Measurements from ENCODE around the gene PSMD13. TPM values are rescaled to one million over a fixed set of nuclear protein-coding genes. Genes with fewer than 3 reads are reported as not detected.

The PSMD13 gene
- total RNA-seq, 1 experiment from 2014 or later, result 179 TPM

DNA sequence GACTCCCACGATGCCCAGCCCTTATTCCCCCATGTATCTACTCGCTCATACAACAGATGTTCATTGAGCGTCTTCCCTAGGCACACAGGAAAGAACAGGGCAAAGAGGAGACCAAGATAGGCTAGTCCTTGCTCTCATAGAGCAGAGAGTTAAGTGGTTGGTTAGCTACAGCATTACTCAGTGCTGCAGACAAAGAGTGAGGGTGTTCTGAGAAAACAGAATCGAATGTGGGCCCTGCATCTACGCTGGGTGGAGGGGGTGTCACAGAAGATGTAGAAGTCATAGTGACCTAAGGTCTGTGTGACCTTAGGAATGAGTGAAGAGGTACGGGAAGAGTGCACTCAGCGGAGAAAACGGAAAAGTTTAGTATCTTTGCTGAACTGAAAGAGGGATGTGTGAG lies 12.3 kb downstream of the PSMD13 start (continued):
- TF ChIP-seq JUND (IDR thresholded peaks at IDR 0.05) (no peak), EZH2 (IDR thresholded peaks at IDR 0.05) (no peak), ELF1 (IDR thresholded peaks at IDR 0.05; ENCODE audit: borderline replicate concordance, low read depth) (no peak)

DNA sequence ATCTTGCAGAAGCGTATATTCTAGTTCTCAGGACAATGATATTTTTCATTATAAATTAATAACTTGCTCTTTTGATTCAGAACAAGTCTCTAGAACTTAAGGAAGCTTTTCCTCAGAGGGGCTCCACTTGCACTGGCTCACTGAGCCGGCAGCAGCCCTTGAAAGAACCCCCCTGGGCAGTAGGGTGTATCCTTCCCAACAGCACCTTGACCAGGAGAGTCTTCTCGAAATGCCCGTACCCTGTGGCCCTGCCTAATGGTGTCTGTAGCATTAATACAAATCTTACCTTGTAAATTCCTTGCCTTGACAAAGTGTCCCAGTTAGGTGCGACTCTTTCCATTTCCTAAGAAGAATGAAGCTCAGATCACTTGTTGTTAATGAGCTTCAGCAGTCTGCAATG lies 13.5 kb downstream of the PSMD13 start:
- peaks cover 2% of the 10 kb centered on the region; the same call in 1 of the 2 replicates for H3K79me2 ChIP-seq (ENCODE audit: insufficient read depth, low read length)
- H2AFZ ChIP-seq (ENCODE audit: low read depth, low read length, poor library complexity, severe bottlenecking), result no peak overlapping the region
- H3K9ac ChIP-seq (ENCODE audit: low read length), result no peak overlapping the region
- H3K27ac ChIP-seq (ENCODE audit: low read depth, low read length), result no peak overlapping the region
- H4K20me1 ChIP-seq (ENCODE audit: insufficient read depth), result no peaks in the 10 kb centered on the region
- ATAC-seq (no peak), DNase-seq (ENCODE audit: low read depth, low spot score) (no peak)
- no peaks in the 10 kb centered on the region for H3K4me1 ChIP-seq (ENCODE audit: control insufficient read depth in 1 of 2, insufficient read depth in 2 of 2, low read length in 2 of 2)
- H3K4me2 ChIP-seq (ENCODE audit: low read length), result no peak overlapping the region
- TF ChIP-seq EZH2phosphoT487 (IDR thresholded peaks at IDR 0.05; ENCODE audit: borderline replicate concordance), result no peak
- no peak for TF ChIP-seq JUND (IDR thresholded peaks at IDR 0.05)
- no peak for TF ChIP-seq SIN3A (IDR thresholded peaks at IDR 0.05; ENCODE audit: low read depth)
- TF ChIP-seq POLR2AphosphoS5 (IDR thresholded peaks at IDR 0.05; ENCODE audit: low read depth, low read length), result no peak
- TF ChIP-seq, protein P1, sequence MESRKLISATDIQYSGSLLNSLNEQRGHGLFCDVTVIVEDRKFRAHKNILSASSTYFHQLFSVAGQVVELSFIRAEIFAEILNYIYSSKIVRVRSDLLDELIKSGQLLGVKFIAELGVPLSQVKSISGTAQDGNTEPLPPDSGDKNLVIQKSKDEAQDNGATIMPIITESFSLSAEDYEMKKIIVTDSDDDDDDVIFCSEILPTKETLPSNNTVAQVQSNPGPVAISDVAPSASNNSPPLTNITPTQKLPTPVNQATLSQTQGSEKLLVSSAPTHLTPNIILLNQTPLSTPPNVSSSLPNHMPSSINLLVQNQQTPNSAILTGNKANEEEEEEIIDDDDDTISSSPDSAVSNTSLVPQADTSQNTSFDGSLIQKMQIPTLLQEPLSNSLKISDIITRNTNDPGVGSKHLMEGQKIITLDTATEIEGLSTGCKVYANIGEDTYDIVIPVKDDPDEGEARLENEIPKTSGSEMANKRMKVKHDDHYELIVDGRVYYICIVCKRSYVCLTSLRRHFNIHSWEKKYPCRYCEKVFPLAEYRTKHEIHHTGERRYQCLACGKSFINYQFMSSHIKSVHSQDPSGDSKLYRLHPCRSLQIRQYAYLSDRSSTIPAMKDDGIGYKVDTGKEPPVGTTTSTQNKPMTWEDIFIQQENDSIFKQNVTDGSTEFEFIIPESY (IDR thresholded peaks at IDR 0.05; ENCODE audit: extremely low read depth, insufficient replicate concordance, low read length), result no peak
- no peak for TF ChIP-seq CEBPB (IDR thresholded peaks at IDR 0.05; ENCODE audit: low read depth)
- TF ChIP-seq CBX3 (IDR thresholded peaks at IDR 0.05; ENCODE audit: low read depth), result no peak
- no peak for TF ChIP-seq ZFX (IDR thresholded peaks at IDR 0.05)
- TF ChIP-seq RAD21 (IDR thresholded peaks at IDR 0.05; ENCODE audit: low read depth), result no peak
- TF ChIP-seq FOSL1 (IDR thresholded peaks at IDR 0.05; ENCODE audit: low read depth), result no peak
- TF ChIP-seq EGR1 (IDR thresholded peaks at IDR 0.05; ENCODE audit: low read depth), result no peak
- ChIA-PET POLR2A (no interaction called here), CTCF (interaction anchor here (0.5 to 1.7 kb wide), 12 partner anchors 10 to 199 kb away, joined by 3 to 10 read pairs (median 3); partner anchors contain the start of gene PSMD13), RAD21 (ENCODE audit: low non-redundant PET in 1 of 2, low total read pairs in 2 of 2, uncharacterized antibody in 2 of 2, unreplicated experiment in 2 of 2) (no interaction called here)
- intact Hi-C loops (cut with micrococcal nuclease), result no loop called here
- H3K4me3 ChIP-seq (replicated peaks in 1 of 2; ENCODE audit: low read depth in 1 of 2, low read length in 2 of 2), result no peak overlapping the region
- peaks cover 60 to 69% of the 10 kb centered on the region in 2 experiments for H3K36me3 ChIP-seq (ENCODE audit: control insufficient read depth in 1 of 2, insufficient read depth in 2 of 2, low read length in 2 of 2)
- H3K27me3 ChIP-seq (ENCODE audit: insufficient read depth, low read length), result no peaks in the 10 kb centered on the region
- BruUV-seq (replicated peaks), result no TSS peak
- H3K9me2 ChIP-seq (ENCODE audit: insufficient read depth), result no peaks in the 10 kb centered on the region
- no peaks in the 10 kb centered on the region for H3K9me3 ChIP-seq (ENCODE audit: control insufficient read depth in 1 of 2, insufficient read depth in 1 of 2, low read depth in 1 of 2, low read length in 2 of 2)

Measured in HCT116 (cell line).